Activated T-cell treated with anti-CD3 and anti-CD28 coated beads, Interleukin-2, amount 50 U/mL, for 4 hours (primary cell): ENCODE data around the gene PRDX6. TPM values are rescaled to one million over a fixed set of nuclear protein-coding genes. Genes with fewer than 3 reads are reported as not detected.
A peak's percentile ranks its signal among the peaks of the same experiment; 100 is the strongest.

Experiments
- ATAC-seq, 2 donors: fragments of 200-7000 bp; cut with Tn5 transposase; one replicate each; pipeline ENCODE4 v1.10.0; 2021
- DNase-seq: peaks from one replicate; pipeline ENCODE4 v3.0.0-alpha.2; 2020
- H3K27me3 Mint-ChIP-seq: one replicate; pipeline ENCODE4 v1.8.0; 2021; ENCODE audit warnings: low read depth, mixed read lengths
- H3K36me3 Mint-ChIP-seq: one replicate; pipeline ENCODE4 v1.8.0; 2022; ENCODE audit warnings: mixed read lengths; ENCODE audit not compliant: insufficient read depth
- H3K4me1 Mint-ChIP-seq: one replicate; pipeline ENCODE4 v1.8.0; 2021; ENCODE audit warnings: low read depth, mixed read lengths
- H3K4me3 Mint-ChIP-seq: one replicate; pipeline ENCODE4 v1.8.0; 2021; ENCODE audit warnings: mild to moderate bottlenecking, moderate library complexity, mixed read lengths
- H3K9me3 Mint-ChIP-seq: one replicate; pipeline ENCODE4 v1.8.0; 2021; ENCODE audit warnings: mixed read lengths
- total RNA-seq, 3 donors: library from RNA; stranded (reverse); gene quantifications; one replicate each; pipeline ENCODE4 v1.2.1, GENCODE V29; 2021

Gene PRDX6, protein sequence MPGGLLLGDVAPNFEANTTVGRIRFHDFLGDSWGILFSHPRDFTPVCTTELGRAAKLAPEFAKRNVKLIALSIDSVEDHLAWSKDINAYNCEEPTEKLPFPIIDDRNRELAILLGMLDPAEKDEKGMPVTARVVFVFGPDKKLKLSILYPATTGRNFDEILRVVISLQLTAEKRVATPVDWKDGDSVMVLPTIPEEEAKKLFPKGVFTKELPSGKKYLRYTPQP
- 100 to 1,000 TPM in 2 of 3 donors, 10 to 100 TPM in 1; 95.3 to 121 (median 105) TPM for total RNA-seq

DNA sequence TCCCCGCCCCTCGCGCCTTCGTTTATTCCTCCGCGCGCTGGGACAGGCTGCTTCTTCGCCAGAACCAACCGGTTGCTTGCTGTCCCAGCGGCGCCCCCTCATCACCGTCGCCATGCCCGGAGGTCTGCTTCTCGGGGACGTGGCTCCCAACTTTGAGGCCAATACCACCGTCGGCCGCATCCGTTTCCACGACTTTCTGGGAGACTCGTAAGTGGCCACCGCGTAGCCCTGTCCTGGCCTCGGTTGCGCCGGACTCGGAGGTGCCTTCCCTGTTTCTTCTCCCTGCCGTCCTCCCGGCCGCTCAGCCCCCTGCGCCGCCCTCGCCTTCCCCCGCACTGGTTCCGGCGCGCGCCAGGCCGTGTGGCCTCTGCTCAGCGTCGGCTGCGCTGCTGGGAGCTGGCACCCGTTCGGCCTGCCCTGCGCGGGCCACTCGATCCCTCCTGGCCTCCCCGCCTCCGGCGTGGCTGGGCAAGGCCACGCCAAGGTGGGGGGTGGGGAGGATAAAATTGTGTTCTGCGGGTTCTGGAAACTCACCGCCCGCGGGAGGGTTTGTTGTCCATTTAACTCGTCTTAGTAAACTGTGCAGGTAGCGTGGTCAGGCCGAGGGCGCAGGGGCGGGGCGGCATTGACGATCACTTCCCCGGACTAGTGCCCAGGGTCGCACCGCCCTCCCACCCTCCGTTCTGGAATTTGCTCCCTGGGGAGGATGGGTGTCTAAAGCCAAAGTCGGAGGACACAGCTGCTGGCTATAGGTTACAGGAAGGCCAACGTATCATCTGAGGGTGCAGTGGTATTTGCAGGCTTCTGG, at the start of gene PRDX6:
Gene PRDX6 (plus strand): TSS at position 50 of the 808 bp plus-strand sequence. CDS start 63 bp downstream, at position 113.
- H3K27me3 Mint-ChIP-seq, result no peaks in the 10 kb centered on the region
- H3K4me3 Mint-ChIP-seq, result peak within 1 kb of the TSS; percentile 90
- no peaks in the 10 kb centered on the region for H3K9me3 Mint-ChIP-seq
- peaks cover 26% of the 10 kb centered on the region for H3K36me3 Mint-ChIP-seq
- ATAC-seq, result peak; percentile 40 to 82
- peaks cover 65% of the 10 kb centered on the region for H3K4me1 Mint-ChIP-seq
- DNase-seq, result peak; percentile 80

DNA sequence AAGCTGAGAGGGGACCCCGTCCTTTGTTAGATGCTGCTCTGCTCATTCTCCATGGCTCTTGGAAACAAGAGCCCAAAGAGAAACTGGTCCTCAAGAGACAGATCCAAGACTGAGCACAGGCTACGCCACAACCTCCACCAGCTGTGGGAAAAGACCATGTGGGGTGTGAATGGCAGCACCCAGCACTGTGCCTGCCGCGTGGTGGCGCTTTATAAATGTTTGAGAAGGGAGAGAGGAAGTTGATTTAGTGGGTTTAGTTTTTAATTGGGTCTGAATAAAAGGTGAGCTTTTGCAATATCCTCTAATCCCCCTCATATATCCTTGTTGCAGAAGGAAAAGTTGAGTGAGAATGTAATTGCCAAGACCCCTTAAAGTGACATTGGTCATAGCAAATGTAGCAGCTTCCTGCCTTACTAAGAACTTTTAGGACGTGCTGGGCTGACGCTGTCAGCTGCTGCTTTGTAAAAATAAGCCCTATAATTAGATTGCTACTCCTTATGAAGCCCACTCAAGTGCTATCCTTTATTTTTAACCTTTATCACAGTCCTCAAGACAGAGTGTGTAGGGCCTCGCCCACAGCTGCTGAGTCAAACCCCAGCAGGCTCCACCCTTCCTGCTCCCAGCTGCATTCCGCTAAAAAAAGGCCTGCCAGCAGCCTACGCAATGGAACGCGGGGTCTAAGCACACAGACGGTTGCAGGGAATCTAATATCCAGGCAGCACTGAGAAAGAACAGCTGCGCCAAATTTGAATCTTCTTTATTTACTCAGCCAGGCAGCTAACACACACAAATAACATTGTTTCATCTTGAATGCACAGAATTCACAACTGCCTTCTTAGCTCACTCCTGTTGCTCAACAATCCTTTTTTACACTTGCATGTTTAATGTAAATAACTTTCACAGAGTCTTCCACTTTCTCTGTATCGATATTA, 47.4 kb upstream of the PRDX6 start:
- ATAC-seq, result peak; percentile 82 to 87
- Mint-ChIP-seq H3K4me3 (peak overlapping the region; percentile 12), H3K36me3 (no peaks in the 10 kb centered on the region), H3K4me1 (peaks cover 20% of the 10 kb centered on the region), H3K9me3 (no peaks in the 10 kb centered on the region), H3K27me3 (no peaks in the 10 kb centered on the region)
- peak; percentile 53 for DNase-seq

DNA sequence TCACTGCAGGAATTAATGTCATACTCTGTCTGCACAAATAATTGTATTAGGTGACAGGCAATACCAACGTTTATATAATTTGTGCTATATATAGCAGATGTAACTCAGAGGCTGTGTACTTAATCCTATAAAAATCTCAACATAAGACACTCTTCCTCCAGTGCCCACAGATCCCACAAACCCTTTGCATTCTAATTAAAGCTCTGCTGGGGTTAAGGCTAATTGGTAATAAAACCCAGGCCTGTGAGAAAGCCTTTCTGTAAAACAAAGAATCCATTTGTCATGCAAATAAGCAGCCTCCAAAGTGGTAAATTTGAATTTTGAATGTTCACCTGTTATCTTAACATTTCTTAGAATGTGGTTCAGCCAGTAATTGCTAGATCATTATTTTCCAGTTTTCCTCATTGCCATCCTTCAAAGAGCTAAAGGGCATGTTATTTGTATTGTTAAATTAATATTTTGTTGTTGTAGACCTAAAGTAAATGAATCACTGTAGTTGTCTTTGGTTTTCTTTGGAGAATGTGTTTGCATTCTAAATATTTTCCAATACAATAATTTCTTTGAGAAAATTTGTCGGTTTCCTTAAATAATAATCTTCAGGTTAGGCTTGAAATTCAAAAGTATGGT, 46.3 kb upstream of the PRDX6 start:
- Mint-ChIP-seq H3K9me3 (no peaks in the 10 kb centered on the region), H3K4me3 (no peak overlapping the region)

DNA sequence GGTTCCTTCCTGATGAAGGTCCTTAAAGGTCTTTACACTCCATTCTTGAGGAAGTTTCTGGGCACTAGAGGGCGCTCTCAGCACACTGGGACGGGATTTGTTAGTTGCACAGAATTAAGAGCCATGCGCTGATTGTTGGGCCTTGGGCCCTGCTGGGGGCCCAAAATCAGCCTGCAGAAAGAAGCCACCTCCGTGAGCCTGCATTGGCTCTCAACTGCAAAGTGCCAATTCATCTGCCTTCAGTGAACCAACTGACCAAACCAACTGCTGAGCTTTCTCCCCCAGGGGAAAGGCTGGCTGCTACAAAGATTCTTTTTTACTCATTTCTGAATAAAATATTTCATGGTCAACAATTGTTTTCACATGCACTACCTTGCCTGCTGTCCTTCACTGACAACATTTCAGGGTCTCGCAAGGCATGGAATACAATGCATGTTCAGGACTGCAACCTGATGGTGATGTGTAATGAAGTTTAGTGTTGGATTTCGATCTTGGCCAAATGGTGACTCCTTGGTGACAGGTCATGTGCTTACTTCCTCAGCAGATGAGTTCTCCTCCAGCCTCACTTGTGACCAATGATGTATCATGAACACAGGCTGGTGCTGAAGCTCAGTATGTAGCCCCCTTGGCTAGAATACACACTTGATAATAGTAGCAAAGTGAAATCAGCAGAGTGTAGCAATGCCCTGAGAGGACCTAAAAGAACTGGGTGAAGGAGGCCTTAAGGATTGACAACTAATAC, 45.7 kb upstream of the PRDX6 start:
- no peaks in the 10 kb centered on the region for H3K27me3 Mint-ChIP-seq
- H3K4me3 Mint-ChIP-seq, result no peak overlapping the region
- H3K36me3 Mint-ChIP-seq, result no peaks in the 10 kb centered on the region
- peak; percentile 63 to 73 for ATAC-seq
- H3K4me1 Mint-ChIP-seq, result peaks cover 20% of the 10 kb centered on the region
- no peaks in the 10 kb centered on the region for H3K9me3 Mint-ChIP-seq
- DNase-seq, result peak; percentile 90

More for the DNA sequence above, 46.3 kb upstream of the PRDX6 start:
- no peak for DNase-seq
- no peak for ATAC-seq
- H3K4me1 Mint-ChIP-seq, result peaks cover 20% of the 10 kb centered on the region
- no peaks in the 10 kb centered on the region for H3K27me3 Mint-ChIP-seq
- no peaks in the 10 kb centered on the region for H3K36me3 Mint-ChIP-seq

DNA sequence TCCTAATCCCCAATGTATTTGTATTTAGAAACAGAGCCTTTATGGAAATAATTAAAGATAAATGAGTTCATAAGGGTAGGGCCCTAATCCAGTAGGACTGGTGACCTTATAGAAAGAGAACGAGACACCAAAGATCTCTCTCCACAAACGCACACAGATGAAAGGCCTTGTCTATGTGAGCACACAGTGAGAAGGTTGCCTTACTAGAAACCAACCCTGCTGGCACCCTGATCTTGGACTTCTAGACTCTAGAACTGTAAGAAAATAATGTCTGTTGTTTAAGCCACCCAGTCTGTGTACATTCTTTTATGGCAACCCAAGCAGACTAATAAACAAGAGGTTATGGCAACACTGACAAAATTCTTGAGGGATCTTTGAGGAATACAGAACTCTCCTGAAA, 44.8 kb upstream of the PRDX6 start:
- no peaks in the 10 kb centered on the region for H3K36me3 Mint-ChIP-seq
- DNase-seq (no peak), ATAC-seq (no peak)

DNA sequence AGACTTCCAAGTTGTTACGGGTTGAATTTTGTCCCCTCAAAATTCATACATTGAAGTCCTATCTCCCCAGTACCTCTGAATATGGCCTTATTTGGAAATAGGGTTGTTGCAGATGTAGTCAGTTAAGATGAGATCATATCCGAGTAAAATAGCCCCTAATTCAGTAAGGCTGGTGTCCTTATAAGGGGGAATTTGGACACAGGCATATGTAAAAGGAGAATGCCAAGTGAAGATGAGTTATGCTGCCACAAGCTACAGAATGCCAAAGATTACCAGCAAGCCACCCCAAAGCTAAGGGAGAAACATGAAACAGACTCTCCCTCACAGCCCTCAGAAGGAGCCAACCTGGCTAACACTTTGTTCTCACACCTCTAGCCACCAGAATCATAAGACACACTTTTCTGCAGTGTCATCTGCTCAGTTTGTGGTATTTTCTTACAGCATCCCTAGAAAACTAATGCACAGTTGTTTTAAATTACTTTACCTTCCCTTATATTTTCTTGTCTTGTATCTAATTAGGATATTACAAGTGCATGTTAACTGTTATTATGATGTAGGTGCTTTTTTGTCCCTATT, 43.3 kb upstream of the PRDX6 start:
- Mint-ChIP-seq H3K4me1 (peaks cover 20% of the 10 kb centered on the region), H3K9me3 (no peaks in the 10 kb centered on the region), H3K4me3 (no peak overlapping the region), H3K36me3 (peaks cover 3% of the 10 kb centered on the region), H3K27me3 (no peaks in the 10 kb centered on the region)
- no peak for ATAC-seq
- DNase-seq, result no peak

More for the DNA sequence above, 44.8 kb upstream of the PRDX6 start:
- Mint-ChIP-seq H3K27me3 (no peaks in the 10 kb centered on the region), H3K9me3 (no peaks in the 10 kb centered on the region), H3K4me3 (no peak overlapping the region), H3K4me1 (peaks cover 20% of the 10 kb centered on the region)

DNA sequence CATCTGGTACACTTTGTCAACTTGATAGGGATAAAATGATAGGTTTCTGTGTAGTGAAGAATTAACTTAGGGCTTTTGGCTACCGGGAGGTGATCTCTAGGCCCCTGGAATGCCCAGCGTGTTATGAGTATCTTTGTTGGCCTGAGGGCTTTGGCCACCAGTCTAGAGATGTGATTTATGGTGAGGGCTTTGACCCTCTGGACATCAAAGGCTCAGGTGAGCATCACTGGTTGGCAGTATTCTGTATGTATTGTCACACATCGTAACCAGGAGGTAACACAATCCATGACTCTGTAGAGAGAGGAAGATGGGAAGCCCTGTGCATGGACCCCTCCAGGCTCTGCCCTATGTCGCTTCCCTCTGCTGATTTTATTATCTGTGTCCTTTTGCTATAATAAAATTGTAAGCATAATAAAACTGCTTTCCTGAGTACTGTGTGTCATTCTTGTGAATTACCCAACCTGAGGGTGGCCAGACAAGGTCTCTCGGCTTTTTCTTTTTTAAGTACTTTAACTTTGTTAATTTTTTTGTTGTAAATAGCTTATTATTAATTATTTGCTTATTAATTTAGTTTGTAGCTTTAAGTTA, 40.2 kb upstream of the PRDX6 start:
- no peaks in the 10 kb centered on the region for H3K27me3 Mint-ChIP-seq
- no peaks in the 10 kb centered on the region for H3K4me1 Mint-ChIP-seq
- ATAC-seq (no peak), DNase-seq (no peak)
- H3K9me3 Mint-ChIP-seq, result no peaks in the 10 kb centered on the region
- peaks cover 11% of the 10 kb centered on the region for H3K36me3 Mint-ChIP-seq
- H3K4me3 Mint-ChIP-seq, result no peak overlapping the region

DNA sequence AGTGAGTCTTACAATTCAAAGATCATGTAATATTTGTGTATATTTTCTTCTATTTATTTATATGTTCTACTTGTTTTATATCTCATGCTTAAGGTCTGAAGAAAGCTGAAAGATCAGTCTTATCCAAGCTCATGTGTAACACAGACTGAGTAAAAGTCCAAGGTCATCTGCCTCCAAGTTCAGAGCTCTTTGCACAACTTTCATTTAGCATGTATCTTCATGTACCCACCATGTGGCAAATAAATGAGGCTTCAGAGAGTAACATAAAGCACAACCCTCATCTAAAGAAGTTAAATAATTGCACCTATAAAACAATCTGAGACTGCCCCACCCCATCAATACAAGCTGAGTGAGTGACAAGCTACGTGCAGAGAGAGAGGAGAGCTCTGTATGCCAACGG, 38.5 kb upstream of the PRDX6 start:
- H3K27me3 Mint-ChIP-seq, result no peaks in the 10 kb centered on the region
- no peak overlapping the region for H3K4me3 Mint-ChIP-seq

DNA sequence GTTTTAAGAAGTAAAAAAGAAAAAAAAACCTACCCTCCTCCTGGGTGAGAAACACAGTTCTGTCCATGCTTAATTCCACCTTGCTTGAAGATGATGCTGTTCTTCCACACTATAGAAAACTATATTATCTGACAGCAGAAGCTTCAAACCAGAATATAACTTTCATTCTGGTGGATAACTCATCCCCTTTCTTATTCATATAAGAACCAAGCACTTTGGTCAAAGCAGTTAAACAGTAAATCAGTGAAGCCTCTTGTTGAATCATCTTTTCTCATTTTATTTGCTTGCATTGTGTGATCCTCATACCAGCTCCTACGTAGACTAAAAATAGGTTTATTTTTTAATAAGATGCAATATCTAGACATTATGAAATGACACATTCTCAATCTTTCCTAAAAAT, 36.7 kb upstream of the PRDX6 start:
- no peak for ATAC-seq
- H3K36me3 Mint-ChIP-seq, result peaks cover 17% of the 10 kb centered on the region
- H3K4me1 Mint-ChIP-seq, result peaks cover 14% of the 10 kb centered on the region
- no peak for DNase-seq
- no peak overlapping the region for H3K4me3 Mint-ChIP-seq
- H3K9me3 Mint-ChIP-seq, result no peaks in the 10 kb centered on the region
- no peaks in the 10 kb centered on the region for H3K27me3 Mint-ChIP-seq

More for the DNA sequence above, 38.5 kb upstream of the PRDX6 start:
- H3K9me3 Mint-ChIP-seq, result no peaks in the 10 kb centered on the region
- DNase-seq, result no peak
- no peak for ATAC-seq
- H3K36me3 Mint-ChIP-seq, result peaks cover 17% of the 10 kb centered on the region
- no peaks in the 10 kb centered on the region for H3K4me1 Mint-ChIP-seq

DNA sequence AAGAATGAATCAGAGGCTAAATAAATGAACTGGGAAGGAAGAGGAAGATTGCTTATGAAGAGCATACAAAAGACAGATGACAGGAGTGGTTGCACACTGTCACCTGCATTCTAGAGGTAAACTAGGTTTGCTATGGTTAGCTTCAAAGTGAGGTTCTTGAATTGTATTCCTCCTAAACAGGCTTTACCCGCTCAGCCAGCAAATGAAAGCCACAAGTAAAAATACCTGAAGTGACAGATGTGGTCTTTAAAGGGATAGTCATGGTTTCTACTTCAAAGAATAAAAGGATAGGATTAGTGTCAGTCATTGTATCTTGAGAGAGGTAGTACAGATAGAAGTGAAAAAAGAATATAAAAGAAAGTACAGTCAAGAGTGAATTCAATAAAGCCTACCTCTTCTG, 32.4 kb upstream of the PRDX6 start:
- Mint-ChIP-seq H3K27me3 (no peaks in the 10 kb centered on the region), H3K9me3 (peaks cover 21% of the 10 kb centered on the region), H3K4me3 (no peak overlapping the region), H3K36me3 (peaks cover 40% of the 10 kb centered on the region), H3K4me1 (peaks cover 19% of the 10 kb centered on the region)
- ATAC-seq (peak; percentile 77 to 91), DNase-seq (no peak)

DNA sequence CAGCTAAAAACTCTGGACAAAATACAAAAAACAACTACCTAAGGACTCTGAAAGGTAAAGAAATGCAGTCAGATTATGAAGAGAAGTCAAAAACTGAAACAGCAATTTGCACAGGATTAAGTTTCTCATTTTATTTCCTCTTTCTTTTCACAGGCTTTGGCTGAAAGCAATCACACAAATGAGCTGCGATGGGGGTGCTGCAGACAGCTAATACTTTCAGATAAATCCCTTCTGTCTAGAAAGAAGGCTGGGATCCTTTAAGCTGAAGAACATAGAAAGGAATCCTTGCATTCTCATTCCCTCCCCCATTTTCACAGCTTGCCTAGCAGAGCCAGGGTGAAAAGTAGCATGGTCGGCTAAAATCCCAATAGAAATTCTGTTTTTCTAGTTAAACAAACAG, 32.0 kb upstream of the PRDX6 start:
- Mint-ChIP-seq H3K9me3 (peaks cover 21% of the 10 kb centered on the region), H3K36me3 (peaks cover 42% of the 10 kb centered on the region), H3K27me3 (no peaks in the 10 kb centered on the region), H3K4me1 (peaks cover 19% of the 10 kb centered on the region), H3K4me3 (no peak overlapping the region)
- DNase-seq, result no peak
- no peak for ATAC-seq

DNA sequence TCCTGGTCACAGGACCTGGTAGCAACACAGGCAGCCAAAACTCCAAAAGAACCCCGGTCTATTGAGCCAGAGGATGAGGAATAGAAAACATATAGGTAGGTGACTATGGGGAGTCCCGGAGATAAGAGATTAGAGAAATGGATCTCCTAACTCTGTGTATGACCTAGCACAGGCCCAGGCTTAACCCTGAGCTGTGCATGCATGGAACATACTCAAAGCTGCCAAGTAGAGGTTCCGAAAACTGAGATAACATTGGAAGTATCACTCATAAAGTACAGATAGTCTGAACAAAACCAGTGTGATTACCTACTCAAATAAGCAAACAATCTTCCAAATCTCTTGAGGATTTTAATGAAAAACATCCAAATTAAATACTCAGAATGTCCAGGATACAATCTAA, 31.5 kb upstream of the PRDX6 start:
- Mint-ChIP-seq H3K9me3 (peaks cover 21% of the 10 kb centered on the region), H3K36me3 (peaks cover 42% of the 10 kb centered on the region), H3K27me3 (no peaks in the 10 kb centered on the region), H3K4me3 (no peak overlapping the region), H3K4me1 (peaks cover 19% of the 10 kb centered on the region)
- ATAC-seq, result no peak
- no peak for DNase-seq

DNA sequence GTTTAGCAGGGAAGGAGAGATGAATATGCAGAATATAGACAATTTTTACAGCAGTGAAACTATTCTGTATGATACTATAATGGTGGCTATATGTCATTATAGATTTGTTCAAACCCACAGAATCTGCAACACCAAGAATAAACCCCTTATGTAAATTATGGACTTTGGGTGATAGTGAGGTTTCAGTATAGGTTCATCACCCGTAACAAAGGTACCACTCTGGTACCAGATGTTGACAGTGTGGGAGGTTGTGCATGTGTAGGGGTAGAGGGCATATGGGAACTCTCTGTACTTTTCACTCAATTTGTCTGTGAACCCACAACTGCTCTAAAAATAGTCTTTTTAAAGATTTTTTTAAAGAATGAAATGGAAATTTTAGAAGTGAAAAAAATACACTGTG, 29.9 kb upstream of the PRDX6 start:
- H3K27me3 Mint-ChIP-seq, result no peaks in the 10 kb centered on the region
- ATAC-seq, result no peak
- peaks cover 19% of the 10 kb centered on the region for H3K4me1 Mint-ChIP-seq
- H3K36me3 Mint-ChIP-seq, result peaks cover 41% of the 10 kb centered on the region
- peaks cover 21% of the 10 kb centered on the region for H3K9me3 Mint-ChIP-seq
- no peak for DNase-seq
- H3K4me3 Mint-ChIP-seq, result no peak overlapping the region
